ENCODE data around the gene CARD9. TPM values are rescaled to one million over a fixed set of nuclear protein-coding genes. Genes with fewer than 3 reads are reported as not detected.

Gene CARD9
- total RNA-seq, 6 experiments from 2014 or later, result 0.48 to 1.6 (median 1.1) TPM

GRCh38 chr9:136395020-136395340, 21.5 kb upstream of the CARD9 start:
- TF ChIP-seq CTCF (IDR thresholded peaks at IDR 0.05), result no peak
- no peak for TF ChIP-seq POLR2A (IDR thresholded peaks at IDR 0.05)
- Histone ChIP-seq H3K9me3 (no peaks in the 10 kb centered on the region), H3K4me1 (peaks cover 0 to 27% (median 11%) of the 10 kb centered on the region in 4 donors), H3K36me3 (peaks cover 0 to 49% (median 10%) of the 10 kb centered on the region in 4 donors), H3K4me3 (no peak overlapping the region), H3K27me3 (no peaks in the 10 kb centered on the region), H3K27ac (peak overlapping the region in 2 of 3 donors; percentile 77 to 78)
- intact Hi-C loops (cut with DNase I), result no loop called here
- DNase-seq (peak in 1 of 3 donors; percentile 39), ATAC-seq (no peak)
- 73% methylated on average over 4 of the region's 13 CpGs for WGBS (ENCODE audit: insufficient coverage, low coverage, low lambda C conversion rate, missing lambda C conversion rate)

GRCh38 chr9:136394312-136395019, 21.0 kb upstream of the CARD9 start:
- Histone ChIP-seq H3K36me3 (peaks cover 0 to 54% (median 10%) of the 10 kb centered on the region in 4 donors), H3K4me1 (peaks cover 0 to 27% (median 11%) of the 10 kb centered on the region in 4 donors), H3K27me3 (no peaks in the 10 kb centered on the region), H3K4me3 (no peak overlapping the region), H3K27ac (peak overlapping the region in 1 of 3 donors; percentile 78), H3K9me3 (no peaks in the 10 kb centered on the region)
- TF ChIP-seq POLR2A (IDR thresholded peaks at IDR 0.05) (no peak), CTCF (IDR thresholded peaks at IDR 0.05) (no peak)
- no peak for ATAC-seq
- DNase-seq, result peak in 1 of 3 donors; percentile 18
- intact Hi-C loops (cut with DNase I), result no loop called here
- 100% methylated on average over 1 of the region's 21 CpGs for WGBS (ENCODE audit: insufficient coverage, low coverage, low lambda C conversion rate, missing lambda C conversion rate)

- ATAC-seq, result no peak
- no peak overlapping the region for H3K27ac ChIP-seq
- DNase-seq, result peak in 1 of 3 donors; percentile 47
- peaks cover 0 to 23% (median 10%) of the 10 kb centered on the region in 4 donors for H3K4me1 ChIP-seq
- TF ChIP-seq CTCF (IDR thresholded peaks at IDR 0.05) (no peak), POLR2A (IDR thresholded peaks at IDR 0.05) (no peak)
- H3K27me3 ChIP-seq, result no peaks in the 10 kb centered on the region
- peaks cover 0 to 59% (median 14%) of the 10 kb centered on the region in 4 donors for H3K36me3 ChIP-seq
- no peaks in the 10 kb centered on the region for H3K9me3 ChIP-seq
- no peak overlapping the region for H3K4me3 ChIP-seq
- 86% methylated on average over 7 of the region's 17 CpGs for WGBS (ENCODE audit: insufficient coverage, low coverage, low lambda C conversion rate, missing lambda C conversion rate)
- intact Hi-C loops (cut with DNase I), result no loop called here
These were observed 20.1 kb upstream of the CARD9 start for GRCh38 chr9:136393531-136393930.

DNA sequence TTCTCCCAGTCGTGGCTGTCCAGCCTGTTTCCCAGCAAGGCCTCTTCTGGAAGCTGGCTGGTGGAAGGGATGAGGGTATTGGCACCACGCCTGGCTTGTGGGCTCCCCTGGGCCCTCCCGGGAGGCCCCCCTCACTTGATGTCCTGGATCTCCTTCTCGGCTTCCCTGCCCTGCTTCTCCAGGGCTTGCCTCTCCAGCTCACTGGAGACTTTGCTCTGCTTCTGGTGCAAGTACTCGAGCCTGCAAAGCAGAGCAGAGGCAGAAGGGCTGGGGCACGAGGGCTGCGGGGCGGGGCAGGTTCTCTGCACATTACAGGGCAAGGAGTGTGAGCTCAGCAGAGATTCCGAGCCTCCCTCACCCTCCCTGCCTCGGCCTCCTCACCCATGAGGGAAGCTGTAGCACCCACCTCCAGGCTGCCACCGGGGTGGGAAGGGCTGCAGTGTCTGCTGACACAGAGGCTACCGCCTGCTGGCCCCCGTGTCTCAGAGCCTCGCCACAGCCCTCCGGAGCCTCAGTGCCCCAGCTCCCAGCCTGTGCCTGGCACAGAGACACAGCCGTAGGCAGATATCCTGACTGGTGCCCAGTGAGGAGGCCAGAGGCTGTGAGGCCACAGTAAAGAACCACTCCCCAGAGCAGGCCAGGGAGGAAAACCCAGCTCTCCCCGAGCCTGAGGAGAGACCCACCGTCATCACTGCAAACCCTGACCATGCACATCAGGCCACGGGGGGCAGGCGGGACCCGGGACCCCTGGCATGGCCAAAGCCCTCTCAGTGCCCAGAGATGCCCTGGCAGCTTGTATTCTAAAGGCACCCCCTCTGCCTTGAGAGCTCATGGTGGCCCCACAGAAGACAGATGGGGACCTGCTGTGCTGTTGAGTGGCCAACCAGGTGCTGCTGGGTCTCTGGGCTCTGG, 19.3 kb upstream of the CARD9 start:
- 83% methylated on average over 4 of the region's 21 CpGs for WGBS (ENCODE audit: insufficient coverage, low coverage, low lambda C conversion rate, missing lambda C conversion rate)
- intact Hi-C loops (cut with DNase I), result no loop called here
- no peak overlapping the region for H3K27ac ChIP-seq
- TF ChIP-seq POLR2A (IDR thresholded peaks at IDR 0.05), result no peak
- no peak for TF ChIP-seq CTCF (IDR thresholded peaks at IDR 0.05)
- H3K9me3 ChIP-seq, result no peaks in the 10 kb centered on the region
- H3K27me3 ChIP-seq, result no peaks in the 10 kb centered on the region
- DNase-seq (no peak), ATAC-seq (no peak)
- no peak overlapping the region for H3K4me3 ChIP-seq
- H3K36me3 ChIP-seq, result peaks cover 0 to 64% (median 18%) of the 10 kb centered on the region in 4 donors
- H3K4me1 ChIP-seq, result peaks cover 0 to 23% (median 10%) of the 10 kb centered on the region in 4 donors
